IMR-90 (cell line): Measurements from ENCODE around the gene RUNX2. TPM values are rescaled to one million over a fixed set of nuclear protein-coding genes. Genes with fewer than 3 reads are reported as not detected.

ENCODE experiments used
- ATAC-seq: fragments of 200-7000 bp; cut with Tn5 transposase; 2 replicates; pipeline ENCODE4 v1.9.1; 2020; ENCODE audit warnings: low read depth, mild to moderate bottlenecking, moderate library complexity
- BruUV-seq: library from RNA; stranded (reverse); fragments of 400-500 nt; replicated peaks from 2 replicates; lab custom pipeline; 2021; lab: Mats Ljungman, UMichigan
- CTCF ChIA-PET: fragments of 300-600 bp; formaldehyde crosslinking; extraction: SDS; loops from one replicate; lab custom pipeline; 2021; ENCODE audit warnings: antibody characterized with exemption; lab: Yijun Ruan, JAX
- POLR2A ChIA-PET: fragments of 300-600 bp; sonication (Branson Sonifier 250); formaldehyde crosslinking; loops from one replicate; lab custom pipeline; 2022; ENCODE audit warnings: antibody characterized with exemption; ENCODE audit not compliant: unreplicated experiment; lab: Charles Lee
- DNase-seq: peaks from one replicate; pipeline ENCODE4 v3.0.0; 2013
- H2AFZ ChIP-seq: replicated peaks from 2 replicates; pipeline ENCODE3; 2013; ENCODE audit warnings: low read length, mild to moderate bottlenecking; ENCODE audit not compliant: poor library complexity
- H2AK5ac ChIP-seq: 2 replicates; pipeline ENCODE4 v1.6.1; 2013; ENCODE audit warnings: low read depth, low read length, inconsistent platforms
- H2AK9ac ChIP-seq: replicated peaks from 2 replicates; pipeline ENCODE3; 2013; ENCODE audit warnings: mild to moderate bottlenecking, low read depth, low read length, moderate library complexity; ENCODE audit not compliant: poor library complexity
- H2BK120ac ChIP-seq: 2 replicates; pipeline ENCODE4 v1.6.1; 2013; ENCODE audit warnings: low read depth, low read length, inconsistent platforms
- H2BK15ac ChIP-seq: 3 replicates; pipeline ENCODE4 v1.6.1; 2013; ENCODE audit warnings: low read depth, low read length, inconsistent platforms
- H2BK20ac ChIP-seq: 2 replicates; pipeline ENCODE4 v1.6.1; 2013; ENCODE audit warnings: low read depth, mild to moderate bottlenecking, inconsistent platforms, low read length, moderate library complexity
- H2BK5ac ChIP-seq: 2 replicates; pipeline ENCODE4 v1.6.1; 2013; ENCODE audit warnings: mild to moderate bottlenecking, low read depth, low read length, inconsistent platforms; ENCODE audit not compliant: poor library complexity, severe bottlenecking
- H3K14ac ChIP-seq: replicated peaks from 2 replicates; pipeline ENCODE4 v1.6.1; 2013; ENCODE audit warnings: low read depth, low read length, inconsistent platforms
- H3K18ac ChIP-seq: 2 replicates; pipeline ENCODE4 v1.6.1; 2013; ENCODE audit warnings: low read depth, low read length, control low read depth
- H3K23ac ChIP-seq: 2 replicates; pipeline ENCODE4 v1.6.1; 2013; ENCODE audit warnings: low read depth, low read length, inconsistent platforms
- H3K27ac ChIP-seq: 2 replicates; pipeline ENCODE4 v1.5.1; 2013; ENCODE audit warnings: mild to moderate bottlenecking, control low read depth, low read length; ENCODE audit not compliant: insufficient read depth
- H3K27me3 ChIP-seq: 2 replicates; pipeline ENCODE4 v1.6.1; 2013; ENCODE audit warnings: low read length; ENCODE audit not compliant: control insufficient read depth, insufficient read depth
- H3K36me3 ChIP-seq: 2 replicates; pipeline ENCODE4 v1.6.1; 2013; ENCODE audit warnings: low read length, mixed read lengths; ENCODE audit not compliant: control insufficient read depth, insufficient read depth
- H3K4ac ChIP-seq: 2 replicates; pipeline ENCODE4 v1.6.1; 2013; ENCODE audit warnings: low read depth, low read length, inconsistent platforms
- H3K4me1 ChIP-seq: 2 replicates; pipeline ENCODE4 v1.6.1; 2013; ENCODE audit warnings: low read length, mixed read lengths; ENCODE audit not compliant: control insufficient read depth, insufficient read depth
- H3K4me2 ChIP-seq: 2 replicates; pipeline ENCODE4 v1.6.1; 2013; ENCODE audit warnings: low read depth, mild to moderate bottlenecking, control low read depth, low read length, moderate library complexity
- H3K4me3 ChIP-seq: 2 replicates; pipeline ENCODE4 v1.5.1; 2013; ENCODE audit warnings: low read depth, mild to moderate bottlenecking, control low read depth, low read length, moderate library complexity; ENCODE audit not compliant: insufficient read depth
- H3K56ac ChIP-seq: 2 replicates; pipeline ENCODE4 v1.6.1; 2013; ENCODE audit warnings: low read length, inconsistent platforms; ENCODE audit not compliant: insufficient read depth; ENCODE audit errors: extremely low read depth
- H3K79me1 ChIP-seq, 2 experiments: 2 replicates each; pipeline ENCODE4 v1.6.1; 2013; ENCODE audit warnings: low read length in 2 of 2, inconsistent platforms in 1 of 2, low read depth in 1 of 2
- H3K9ac ChIP-seq: 2 replicates; pipeline ENCODE4 v1.6.1; 2013; ENCODE audit warnings: low read depth, low read length, control low read depth
- H3K9me1 ChIP-seq: 2 replicates; pipeline ENCODE4 v1.6.1; 2013; ENCODE audit warnings: low read length, inconsistent platforms; ENCODE audit not compliant: insufficient read depth
- H3K9me3 ChIP-seq: 2 replicates; pipeline ENCODE4 v1.6.1; 2013; ENCODE audit warnings: low read length; ENCODE audit not compliant: control insufficient read depth, insufficient read depth
- H4K20me1 ChIP-seq: 2 replicates; pipeline ENCODE4 v1.6.1; 2013; ENCODE audit warnings: low read length, inconsistent platforms; ENCODE audit not compliant: insufficient read depth
- H4K5ac ChIP-seq: 2 replicates; pipeline ENCODE4 v1.6.1; 2013; ENCODE audit warnings: mild to moderate bottlenecking, low read depth, low read length, control low read depth
- H4K8ac ChIP-seq, 2 experiments: 2 replicates each; pipeline ENCODE4 v1.6.1; 2013; ENCODE audit warnings: low read depth in 2 of 2, low read length in 2 of 2, control low read depth in 1 of 2, inconsistent platforms in 1 of 2
- H4K91ac ChIP-seq: 2 replicates; pipeline ENCODE4 v1.6.1; 2013; ENCODE audit warnings: low read depth, low read length, inconsistent platforms; ENCODE audit not compliant: insufficient read depth
- BHLHE40 ChIP-seq: fragments of 150-350 bp; IDR thresholded peaks from 2 replicates; pipeline ENCODE4 v1.6.1; 2016; ENCODE audit warnings: mild to moderate bottlenecking, low read depth, low read length
- CHD1 ChIP-seq: IDR thresholded peaks from 2 replicates; pipeline ENCODE4 v1.6.1; 2012; ENCODE audit warnings: low read depth, low read length, improper control_type of control experiment
- CTCF ChIP-seq: conservative IDR thresholded peaks from 2 replicates; pipeline ENCODE4 v1.5.1; 2012; ENCODE audit warnings: mild to moderate bottlenecking, low read depth, low read length, improper control_type of control experiment
- ELK1 ChIP-seq: fragments of 150-350 bp; IDR thresholded peaks from 2 replicates; pipeline ENCODE4 v1.6.1; 2016; ENCODE audit warnings: low read depth, mild to moderate bottlenecking, low read length, moderate library complexity, borderline replicate concordance
- FOS ChIP-seq: fragments of 150-350 bp; IDR thresholded peaks from 2 replicates; pipeline ENCODE4 v1.6.1; 2016; ENCODE audit warnings: low read depth, low read length
- MAFK ChIP-seq: IDR thresholded peaks from 2 replicates; pipeline ENCODE4 v1.6.1; 2012; ENCODE audit warnings: low read depth, low read length, improper control_type of control experiment
- MAZ ChIP-seq: IDR thresholded peaks from 2 replicates; pipeline ENCODE4 v1.6.1; 2012; ENCODE audit warnings: low read depth, mild to moderate bottlenecking, low read length, improper control_type of control experiment, moderate library complexity, borderline replicate concordance
- MXI1 ChIP-seq: IDR thresholded peaks from 2 replicates; pipeline ENCODE4 v1.6.1; 2012; ENCODE audit warnings: low read depth, mild to moderate bottlenecking, low read length, moderate library complexity, borderline replicate concordance
- RAD21 ChIP-seq: IDR thresholded peaks from 2 replicates; pipeline ENCODE4 v1.6.1; 2012; ENCODE audit warnings: low read length, improper control_type of control experiment
- RFX5 ChIP-seq: IDR thresholded peaks from 2 replicates; pipeline ENCODE4 v1.8.0; 2012; ENCODE audit warnings: low read depth, mild to moderate bottlenecking, low read length, moderate library complexity
- SMC3 ChIP-seq: fragments of 150-350 bp; IDR thresholded peaks from 2 replicates; pipeline ENCODE4 v1.6.1; 2016; ENCODE audit warnings: low read depth, mild to moderate bottlenecking, antibody characterized with exemption, low read length, moderate library complexity
- WGBS, 2 experiments: methylation state at CpG; one replicate each; pipeline versions ENCODE4 v1.1.5 to v1.1.7; 2013; ENCODE audit warnings: missing lambda C conversion rate in 2 of 2; ENCODE audit not compliant: insufficient read length in 1 of 2; ENCODE audit errors: extremely low coverage in 2 of 2; 5-methylcytosine and 5-hydroxymethylcytosine counted together
- dilution Hi-C: fragments of 300-500 bp; cut with HindIII; formaldehyde crosslinking; loops from one replicate; pipeline ENCODE4 v1.14.3; 2018; ENCODE audit warnings: low sequenced_read_pairs; ENCODE audit not compliant: unreplicated experiment
- in situ Hi-C: fragments of 300-500 bp; cut with MboI; formaldehyde crosslinking; loops from 3 replicates; pipeline ENCODE4 v1.14.3; 2019; ENCODE audit warnings: low sequenced_read_pairs, inconsistent platforms, mixed read lengths
- intact Hi-C: fragments of 100-400 bp; cut with micrococcal nuclease; formaldehyde crosslinking; loops from 2 replicates; pipeline ENCODE4 v1.10.0; 2022
- polyA plus RNA-seq, 3 experiments: library from polyadenylated mRNA; depleted of rRNA; stranded (reverse); fragments of >200 nt; gene quantifications; 2 replicates each; pipeline ENCODE4 v1.2.3, GENCODE V29; 2012; ENCODE audit warnings: low replicate concordance in 1 of 3
- total RNA-seq: library from RNA; depleted of rRNA; stranded (reverse); fragments of >200 nt; gene quantifications from 2 replicates; pipeline ENCODE4 v1.2.3, GENCODE V29; 2012
- TF ChIP-seq, protein P1 (sequence below): fragments of 150-350 bp; IDR thresholded peaks from 2 replicates; pipeline ENCODE4 v1.6.1; 2017; ENCODE audit warnings: mild to moderate bottlenecking, antibody characterized with exemption, low read length, low read depth

RUNX2 gene
- total and polyA plus RNA-seq, 2 of the 4 experiments (the other 2 are of a cell fraction), result 2.3 to 4.7 TPM

DNA sequence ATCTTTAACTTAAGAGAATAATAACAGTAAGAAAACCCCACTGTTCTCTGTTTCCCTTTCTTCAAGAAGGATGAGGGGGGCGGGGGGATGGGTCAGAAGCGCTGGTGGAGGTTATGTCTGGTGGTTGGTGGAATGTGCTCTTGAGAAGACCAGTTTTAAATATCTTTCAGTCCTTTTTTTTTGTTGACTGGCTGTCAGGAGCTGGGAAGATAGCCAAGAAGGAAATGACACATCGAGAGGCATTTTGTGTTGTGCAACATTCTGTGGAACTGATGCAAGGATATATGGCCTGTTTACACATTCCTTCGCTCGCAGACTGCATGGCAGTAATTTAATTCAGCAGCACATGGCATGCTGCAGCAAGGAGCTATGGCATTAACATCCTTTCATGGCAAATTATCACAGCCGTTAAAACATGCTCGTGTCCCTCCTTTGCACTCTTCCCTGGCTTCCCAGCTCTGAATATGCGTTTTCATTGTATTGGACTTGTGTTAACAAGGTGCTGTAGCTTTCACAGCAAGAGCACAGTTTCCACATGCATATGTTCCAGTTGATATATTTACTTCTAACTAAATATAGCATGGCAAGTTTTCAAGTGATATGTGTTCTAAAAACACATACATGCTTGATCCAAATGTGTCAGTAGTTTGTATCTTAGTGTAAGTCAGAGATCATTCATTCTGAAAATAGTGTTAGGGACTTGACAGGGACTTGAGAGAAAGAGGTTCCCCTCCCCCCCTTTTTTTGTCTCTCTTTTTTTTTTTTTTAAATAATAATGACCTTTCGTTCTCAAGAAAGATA is 117.8 kb downstream of the RUNX2 start:
- H3K18ac ChIP-seq, result peak overlapping the region; percentile 91
- peak overlapping the region; percentile 95 for H3K4ac ChIP-seq
- peak overlapping the region; percentile 95 for H3K4me2 ChIP-seq
- H3K9me3 ChIP-seq, result no peaks in the 10 kb centered on the region
- H3K4me3 ChIP-seq, result no peak overlapping the region
- H2AK5ac ChIP-seq, result peak overlapping the region; percentile 19; the same call in 1 of the 2 replicates
- dilution Hi-C loops (no loop called here), intact Hi-C loops (loop anchor here (5.0 kb wide), 1 partner anchor 46 kb away; no protein-coding TSS in a partner anchor), in situ Hi-C loops (no loop called here)
- H3K23ac ChIP-seq, result peak overlapping the region; percentile 93
- peak overlapping the region; percentile 62; the same call in 1 of the 2 replicates for H3K9ac ChIP-seq
- H2AFZ ChIP-seq, result peak overlapping the region; percentile 3
- DNase-seq (peak; percentile 99), ATAC-seq (peak; percentile 81)
- no TSS peak for BruUV-seq
- H3K79me1 ChIP-seq, result peaks cover 31 to 68% of the 10 kb centered on the region in 2 experiments
- H3K27me3 ChIP-seq, result no peaks in the 10 kb centered on the region
- POLR2A ChIA-PET, result interaction anchor here (0.7 kb wide), 1 partner anchor 9 kb away, joined by 3 read pairs; no protein-coding TSS in a partner anchor
- CTCF ChIA-PET, result interaction anchor here (0.6 to 1.3 kb wide), 4 partner anchors 15 to 257 kb away, joined by 3 read pairs; no protein-coding TSS in a partner anchor
- H3K27ac ChIP-seq, result peak overlapping the region; percentile 94
- peak overlapping the region; percentile 97 for H2BK5ac ChIP-seq
- H2AK9ac ChIP-seq, result peak overlapping the region; percentile 21
- WGBS, 2 experiments, result 0% methylated on average over 3 of the region's 9 CpGs; no CpG with 5 or more reads in 1 of the 2 experiments
- peak overlapping the region; percentile 75; the same call in 1 of the 2 replicates for H4K5ac ChIP-seq
- H3K36me3 ChIP-seq, result no peaks in the 10 kb centered on the region; the same call in 1 of the 2 replicates
- H2BK20ac ChIP-seq, result peak overlapping the region; percentile 96
- peak overlapping the region; percentile 94 for H4K91ac ChIP-seq
- peaks cover 25% of the 10 kb centered on the region for H3K4me1 ChIP-seq
- peak overlapping the region; percentile 96 for H2BK120ac ChIP-seq
- H4K20me1 ChIP-seq, result no peaks in the 10 kb centered on the region
- peak overlapping the region; percentile 73; the same call in 1 of the 3 replicates for H2BK15ac ChIP-seq
- peaks cover 27% of the 10 kb centered on the region for H3K9me1 ChIP-seq
- H3K56ac ChIP-seq, result peak overlapping the region; percentile 97
- peak overlapping the region; percentile 44 to 85; a peak in 3 of 4 replicates for H4K8ac ChIP-seq
- peak overlapping the region; percentile 71 for H3K14ac ChIP-seq
- TF ChIP-seq, protein P1, sequence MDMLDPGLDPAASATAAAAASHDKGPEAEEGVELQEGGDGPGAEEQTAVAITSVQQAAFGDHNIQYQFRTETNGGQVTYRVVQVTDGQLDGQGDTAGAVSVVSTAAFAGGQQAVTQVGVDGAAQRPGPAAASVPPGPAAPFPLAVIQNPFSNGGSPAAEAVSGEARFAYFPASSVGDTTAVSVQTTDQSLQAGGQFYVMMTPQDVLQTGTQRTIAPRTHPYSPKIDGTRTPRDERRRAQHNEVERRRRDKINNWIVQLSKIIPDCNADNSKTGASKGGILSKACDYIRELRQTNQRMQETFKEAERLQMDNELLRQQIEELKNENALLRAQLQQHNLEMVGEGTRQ, result 0 out of 2 replicates have a peak, but pooled peaks have one; percentile 40
- TF ChIP-seq FOS (peak; percentile 93), ELK1 (no peak), MXI1 (peak; percentile 98), RAD21 (peak; percentile 1; the same call in 1 of the 2 replicates), CTCF (no peak), MAFK (peak; percentile 18; the same call in 1 of the 2 replicates), RFX5 (no peak), CHD1 (no peak), BHLHE40 (peak; percentile 84), SMC3 (peak; percentile 2; the same call in 1 of the 2 replicates), MAZ (peak; percentile 42; the same call in 1 of the 2 replicates)
